ENCODE measurements around the gene ZMYND11. TPM values are rescaled to one million over a fixed set of nuclear protein-coding genes. Genes with fewer than 3 reads are reported as not detected.

ZMYND11 gene
- total RNA-seq, 1 experiment from 2014 or later = 40.3 TPM

DNA sequence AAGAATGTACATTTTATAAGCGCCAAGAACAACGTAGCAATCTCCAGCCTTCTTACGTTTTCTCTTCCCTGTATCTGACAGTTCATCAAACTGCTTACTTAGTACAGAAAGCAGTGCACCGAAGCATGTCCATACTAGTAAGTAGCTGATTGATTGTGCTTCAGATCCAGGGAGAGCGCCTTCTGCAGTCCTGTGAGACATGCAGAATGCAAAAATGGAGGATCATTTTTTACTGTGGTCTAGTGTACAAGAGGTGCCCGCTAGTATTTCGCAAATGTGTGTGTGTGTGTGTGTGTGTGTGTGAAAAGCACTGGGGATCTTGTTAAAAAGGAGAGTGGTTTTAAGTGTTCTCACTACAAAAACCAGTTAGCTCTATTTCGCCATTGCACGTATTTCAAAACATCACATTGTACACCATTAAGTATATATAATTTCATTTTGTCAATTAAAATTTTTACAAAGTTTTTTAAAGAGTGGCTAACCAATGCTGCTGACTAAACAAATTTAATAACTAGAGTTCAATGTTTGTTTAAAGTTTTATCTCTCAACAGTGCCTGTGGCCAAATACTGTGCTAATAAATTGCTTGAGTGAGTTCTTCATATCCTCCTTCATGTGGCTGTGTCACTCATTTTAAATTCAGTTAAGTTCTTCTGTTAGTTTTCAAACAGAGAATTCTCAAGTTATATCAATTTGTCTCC lies 99.6 kb downstream of the ZMYND11 start:
- CTCF ChIA-PET = no interaction called here

DNA sequence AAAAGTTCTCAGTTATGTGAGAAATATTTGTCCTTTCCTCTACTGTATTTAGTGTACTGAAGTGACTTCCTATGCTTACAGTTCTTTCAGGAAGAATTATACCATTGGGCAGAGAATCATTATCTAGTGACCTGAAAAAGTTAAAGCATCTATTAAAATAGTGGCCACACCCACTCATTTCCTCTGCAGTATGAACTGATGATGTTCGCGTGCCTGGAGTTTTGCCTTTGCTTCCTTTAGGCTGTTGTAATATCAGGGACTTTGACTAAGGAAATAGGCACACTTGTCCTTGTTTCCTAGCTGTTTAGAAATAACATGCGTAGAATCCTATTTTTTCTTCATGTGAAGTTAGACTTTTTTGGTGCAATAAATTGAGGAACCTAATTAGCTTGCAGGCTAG lies 100.7 kb downstream of the ZMYND11 start:
- TF ChIP-seq, protein P1, sequence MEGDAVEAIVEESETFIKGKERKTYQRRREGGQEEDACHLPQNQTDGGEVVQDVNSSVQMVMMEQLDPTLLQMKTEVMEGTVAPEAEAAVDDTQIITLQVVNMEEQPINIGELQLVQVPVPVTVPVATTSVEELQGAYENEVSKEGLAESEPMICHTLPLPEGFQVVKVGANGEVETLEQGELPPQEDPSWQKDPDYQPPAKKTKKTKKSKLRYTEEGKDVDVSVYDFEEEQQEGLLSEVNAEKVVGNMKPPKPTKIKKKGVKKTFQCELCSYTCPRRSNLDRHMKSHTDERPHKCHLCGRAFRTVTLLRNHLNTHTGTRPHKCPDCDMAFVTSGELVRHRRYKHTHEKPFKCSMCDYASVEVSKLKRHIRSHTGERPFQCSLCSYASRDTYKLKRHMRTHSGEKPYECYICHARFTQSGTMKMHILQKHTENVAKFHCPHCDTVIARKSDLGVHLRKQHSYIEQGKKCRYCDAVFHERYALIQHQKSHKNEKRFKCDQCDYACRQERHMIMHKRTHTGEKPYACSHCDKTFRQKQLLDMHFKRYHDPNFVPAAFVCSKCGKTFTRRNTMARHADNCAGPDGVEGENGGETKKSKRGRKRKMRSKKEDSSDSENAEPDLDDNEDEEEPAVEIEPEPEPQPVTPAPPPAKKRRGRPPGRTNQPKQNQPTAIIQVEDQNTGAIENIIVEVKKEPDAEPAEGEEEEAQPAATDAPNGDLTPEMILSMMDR (IDR thresholded peaks at IDR 0.05; ENCODE audit: unreplicated experiment) = no peak
- CTCF ChIA-PET = interaction anchor here (0.5 kb wide), 1 partner anchor 92 kb away, joined by 3 read pairs; no protein-coding TSS in a partner anchor
- intact Hi-C loops (cut with micrococcal nuclease; ENCODE audit: unreplicated experiment) = no loop called here
- no peak for DNase-seq
- Mint-ChIP-seq H3K4me1 (ENCODE audit: low read depth, unreplicated experiment) (no peaks in the 10 kb centered on the region), H3K9me3 (ENCODE audit: low read depth, unreplicated experiment) (no peaks in the 10 kb centered on the region), H3K4me3 (ENCODE audit: low read depth, unreplicated experiment) (no peak overlapping the region), H3K36me3 (ENCODE audit: insufficient read depth, unreplicated experiment) (peaks cover 6% of the 10 kb centered on the region), H3K27me3 (ENCODE audit: unreplicated experiment) (no peaks in the 10 kb centered on the region), H3K27ac (ENCODE audit: unreplicated experiment) (no peak overlapping the region)
- no TSS peak for BruUV-seq (replicated peaks)

More for the DNA sequence above, 99.6 kb downstream of the ZMYND11 start:
- intact Hi-C loops (cut with micrococcal nuclease; ENCODE audit: unreplicated experiment) = no loop called here
- no peak for DNase-seq
- H3K27ac Mint-ChIP-seq (ENCODE audit: unreplicated experiment) = no peak overlapping the region
- no peaks in the 10 kb centered on the region for H3K4me1 Mint-ChIP-seq (ENCODE audit: low read depth, unreplicated experiment)
- BruUV-seq (replicated peaks) = no TSS peak
- no peaks in the 10 kb centered on the region for H3K9me3 Mint-ChIP-seq (ENCODE audit: low read depth, unreplicated experiment)
- peaks cover 6% of the 10 kb centered on the region for H3K36me3 Mint-ChIP-seq (ENCODE audit: insufficient read depth, unreplicated experiment)
- H3K4me3 Mint-ChIP-seq (ENCODE audit: low read depth, unreplicated experiment) = no peak overlapping the region
- TF ChIP-seq, protein P1 (IDR thresholded peaks at IDR 0.05; ENCODE audit: unreplicated experiment) = no peak
- H3K27me3 Mint-ChIP-seq (ENCODE audit: unreplicated experiment) = no peaks in the 10 kb centered on the region

DNA sequence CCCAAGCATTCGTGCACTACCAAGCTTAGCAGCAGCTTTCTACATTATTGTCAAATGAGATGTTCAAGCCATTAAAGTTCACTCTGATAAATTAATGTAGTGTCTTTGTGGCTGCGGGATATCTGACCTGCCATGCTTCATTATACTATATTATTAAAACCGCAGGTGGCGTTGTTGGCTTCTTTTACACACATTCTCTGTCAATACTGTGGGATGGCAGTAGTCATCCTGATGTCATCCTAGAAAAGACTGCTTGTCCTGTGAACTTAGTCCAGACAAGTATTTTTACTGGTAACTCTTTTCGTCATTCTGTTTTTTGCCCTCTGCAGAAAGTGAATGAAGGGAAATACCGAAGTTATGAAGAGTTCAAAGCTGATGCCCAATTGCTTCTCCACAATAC lies 103.9 kb downstream of the ZMYND11 start:
- BruUV-seq (replicated peaks) = no TSS peak
- no peak overlapping the region for H3K4me3 Mint-ChIP-seq (ENCODE audit: low read depth, unreplicated experiment)
- no peaks in the 10 kb centered on the region for H3K27me3 Mint-ChIP-seq (ENCODE audit: unreplicated experiment)
- no peaks in the 10 kb centered on the region for H3K9me3 Mint-ChIP-seq (ENCODE audit: low read depth, unreplicated experiment)
- no peak for DNase-seq
- TF ChIP-seq, protein P1 (IDR thresholded peaks at IDR 0.05; ENCODE audit: unreplicated experiment) = no peak
- H3K36me3 Mint-ChIP-seq (ENCODE audit: insufficient read depth, unreplicated experiment) = peaks cover 10% of the 10 kb centered on the region
- intact Hi-C loops (cut with micrococcal nuclease; ENCODE audit: unreplicated experiment) = no loop called here
- CTCF ChIA-PET = no interaction called here
- no peak overlapping the region for H3K27ac Mint-ChIP-seq (ENCODE audit: unreplicated experiment)
- no peaks in the 10 kb centered on the region for H3K4me1 Mint-ChIP-seq (ENCODE audit: low read depth, unreplicated experiment)

DNA sequence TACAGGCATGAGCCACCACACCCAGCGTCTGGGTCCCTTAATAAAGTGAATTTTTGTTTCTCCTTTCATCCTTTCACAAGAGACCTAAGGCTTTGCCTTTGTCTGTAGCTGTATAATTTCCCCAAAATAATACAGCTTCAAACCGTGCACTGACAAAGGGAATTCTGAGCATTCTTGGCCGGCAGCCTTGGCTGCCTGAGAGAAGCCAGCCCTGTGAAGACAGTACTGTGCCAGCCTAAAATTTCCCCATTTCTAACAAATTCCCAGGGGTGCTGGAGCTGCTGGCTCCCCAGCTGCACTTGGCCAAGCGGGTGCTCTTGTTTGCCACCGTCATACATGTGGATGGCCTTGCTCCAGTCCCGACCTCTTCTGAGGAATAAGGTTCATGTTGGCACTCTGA lies 106.2 kb downstream of the ZMYND11 start:
- intact Hi-C loops (cut with micrococcal nuclease; ENCODE audit: unreplicated experiment) = no loop called here
- Mint-ChIP-seq H3K27ac (ENCODE audit: unreplicated experiment) (no peak overlapping the region), H3K27me3 (ENCODE audit: unreplicated experiment) (no peaks in the 10 kb centered on the region), H3K4me1 (ENCODE audit: low read depth, unreplicated experiment) (no peaks in the 10 kb centered on the region), H3K4me3 (ENCODE audit: low read depth, unreplicated experiment) (no peak overlapping the region), H3K36me3 (ENCODE audit: insufficient read depth, unreplicated experiment) (peaks cover 10% of the 10 kb centered on the region), H3K9me3 (ENCODE audit: low read depth, unreplicated experiment) (no peaks in the 10 kb centered on the region)
- BruUV-seq (replicated peaks) = no TSS peak
- TF ChIP-seq, protein P1 (IDR thresholded peaks at IDR 0.05; ENCODE audit: unreplicated experiment) = no peak
- DNase-seq = no peak
- CTCF ChIA-PET = no interaction called here

Measured in Calu3 (cell line).